HG03520 (cell line): ENCODE results near the gene SIGLEC11.

ENCODE experiments used
- ATAC-seq: cut with Tn5 transposase; IDR thresholded peaks from one replicate; pipeline ENCODE4 v1.9.1; 2021; ENCODE audit warnings: mild to moderate bottlenecking, moderate library complexity; ENCODE audit not compliant: unreplicated experiment

Gene SIGLEC11

DNA sequence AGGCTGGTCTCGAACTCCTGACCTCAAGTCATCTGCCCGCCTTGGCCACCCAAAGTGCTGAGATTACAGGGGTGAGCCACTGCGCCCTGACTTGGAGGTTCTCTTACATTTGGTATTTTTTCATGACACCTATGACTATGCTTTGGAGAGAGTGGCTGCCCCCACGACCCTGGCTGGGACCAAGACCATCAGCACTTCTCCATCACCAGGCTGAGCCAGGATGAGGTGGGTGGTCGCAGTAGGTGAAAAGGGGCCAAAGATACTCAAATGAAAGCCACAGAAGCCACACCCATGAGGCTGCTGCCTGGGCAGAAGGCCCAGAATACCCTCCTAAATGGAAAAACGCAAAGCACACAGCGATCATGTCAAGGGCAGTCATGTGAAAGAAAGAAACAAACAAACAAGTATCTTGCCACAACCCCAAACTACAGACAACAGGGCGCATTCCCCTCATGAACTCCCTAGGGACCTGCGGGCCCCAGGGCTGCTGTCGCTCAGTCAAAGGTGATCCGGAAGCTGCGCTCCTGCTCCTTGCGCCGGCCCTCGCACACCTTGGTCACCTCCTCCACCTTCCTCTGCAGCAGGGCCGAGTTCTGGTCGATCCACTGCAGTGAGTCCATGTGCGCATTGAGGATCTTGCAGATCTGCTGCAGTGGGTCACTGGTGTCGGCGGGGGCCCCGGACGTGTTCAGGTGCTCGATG lies 53.1 kb downstream of the SIGLEC11 start:
- no peak for ATAC-seq

DNA sequence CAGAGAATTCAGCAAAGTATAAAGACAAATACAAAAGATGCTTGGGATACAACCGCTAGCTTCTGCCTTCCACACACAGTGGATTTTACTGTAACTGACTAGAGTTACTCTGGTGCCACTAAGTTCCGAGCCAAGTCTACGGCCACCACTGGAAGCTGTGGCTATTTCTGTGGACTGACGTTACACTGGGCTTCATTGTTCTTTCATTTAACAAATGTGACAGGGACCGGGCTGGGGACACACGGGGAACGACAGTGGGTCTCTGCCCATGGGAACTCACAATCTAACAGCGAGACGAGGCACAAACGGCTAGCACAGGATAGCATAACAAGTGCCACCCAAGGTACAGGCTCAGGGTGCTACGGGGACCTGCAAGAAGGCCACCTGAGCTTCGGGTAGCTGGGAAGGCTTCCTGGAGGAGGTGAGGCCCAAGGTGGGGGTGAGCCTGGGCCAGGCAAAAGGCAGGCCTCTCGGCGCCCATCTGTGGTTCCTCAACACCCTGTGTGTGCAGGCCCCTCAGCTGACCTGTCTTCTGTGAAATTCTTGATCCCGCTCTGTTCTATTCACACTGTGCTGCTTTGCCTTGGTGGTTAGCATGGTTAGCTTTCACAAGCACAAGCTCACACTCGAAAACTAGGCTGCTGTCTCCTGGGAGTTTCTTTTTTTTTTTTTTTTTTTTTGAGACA lies 54.0 kb downstream of the SIGLEC11 start:
- ATAC-seq: no peak

DNA sequence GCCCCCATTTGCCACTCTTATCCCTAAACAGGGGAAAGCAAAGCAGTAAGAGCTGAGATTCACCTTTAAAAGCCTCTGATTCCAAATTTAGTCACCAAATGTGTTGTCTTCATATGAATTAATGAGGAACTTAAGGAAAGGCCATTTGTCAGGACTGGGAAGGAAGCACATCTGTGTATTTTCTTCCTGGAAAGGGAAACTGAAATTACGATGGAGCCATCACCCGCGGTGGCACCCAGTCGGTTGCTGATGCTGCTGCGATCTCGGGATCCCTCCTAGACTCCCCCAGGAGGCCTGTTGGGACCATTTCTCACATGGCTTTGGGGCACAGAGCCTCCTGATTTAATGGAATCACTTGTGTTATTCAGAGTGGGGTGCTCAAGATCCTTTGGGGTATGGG lies 56.8 kb downstream of the SIGLEC11 start:
- no peak for ATAC-seq
